ENCODE data around the gene RCOR1.
"Not testable (repeated sequence)": the region's sequence is repeated elsewhere in the genome, so short reads cannot be mapped to it uniquely, and the experiment has no call there.

RCOR1 gene

GRCh38 chr14:102565331-102565887 lies 27.0 kb upstream of the RCOR1 start:
- FAIRE-seq (no peak), DNase-seq (ENCODE audit: insufficient read length, low spot score) (no peak)

GRCh38 chr14:102565959-102566358 lies 26.5 kb upstream of the RCOR1 start:
- DNase-seq (ENCODE audit: insufficient read length, low spot score) (no peak), FAIRE-seq (no peak)
- TF ChIP-seq CTCF (IDR thresholded peaks at IDR 0.05; ENCODE audit: insufficient read depth, missing control alignments), result no peak

More at GRCh38 chr14:102565331-102565887, 27.0 kb upstream of the RCOR1 start:
- no peak for TF ChIP-seq CTCF (IDR thresholded peaks at IDR 0.05; ENCODE audit: insufficient read depth, missing control alignments)

GRCh38 chr14:102568115-102568614 lies 24.3 kb upstream of the RCOR1 start:
- no peak for FAIRE-seq
- no peak for TF ChIP-seq CTCF (IDR thresholded peaks at IDR 0.05; ENCODE audit: insufficient read depth, missing control alignments)
- DNase-seq (ENCODE audit: insufficient read length, low spot score), result no peak

- TF ChIP-seq CTCF (IDR thresholded peaks at IDR 0.05; ENCODE audit: insufficient read depth, missing control alignments), result no peak
- no peak for DNase-seq (ENCODE audit: insufficient read length, low spot score)
- FAIRE-seq, result no peak
These were observed 22.0 kb upstream of the RCOR1 start for GRCh38 chr14:102570334-102570995.

GRCh38 chr14:102571043-102571442 lies 21.4 kb upstream of the RCOR1 start:
- no peak for TF ChIP-seq CTCF (IDR thresholded peaks at IDR 0.05; ENCODE audit: insufficient read depth, missing control alignments)
- DNase-seq (ENCODE audit: insufficient read length, low spot score) (no peak), FAIRE-seq (no peak)

GRCh38 chr14:102571478-102572042 lies 20.9 kb upstream of the RCOR1 start:
- no peak for TF ChIP-seq CTCF (IDR thresholded peaks at IDR 0.05; ENCODE audit: insufficient read depth, missing control alignments)
- no peak for DNase-seq (ENCODE audit: insufficient read length, low spot score)
- no peak for FAIRE-seq

- not testable (repeated sequence) for DNase-seq (ENCODE audit: insufficient read length, low spot score); FAIRE-seq
These were observed 19.3 kb upstream of the RCOR1 start for GRCh38 chr14:102573161-102573560.
